Dermis blood vessel endothelial cell (primary cell): Measurements from ENCODE around the gene FAAP24. TPM values are rescaled to one million over a fixed set of nuclear protein-coding genes. Genes with fewer than 3 reads are reported as not detected.
A peak's percentile ranks its signal among the peaks of the same experiment; 100 is the strongest.
"Not testable (repeated sequence)": the region's sequence is repeated elsewhere in the genome, so short reads cannot be mapped to it uniquely, and the experiment has no call there.

Experiments
- DNase-seq: peaks from one replicate; pipeline ENCODE4 v3.0.0; 2010
- total RNA-seq: library from RNA; depleted of rRNA; stranded (reverse); fragments of >200 nt; gene quantifications from 2 replicates; pipeline ENCODE4 v1.2.3, GENCODE V29; 2014

Gene FAAP24
- total RNA-seq = 2.2 and 3.9 TPM in 2 replicates

DNA sequence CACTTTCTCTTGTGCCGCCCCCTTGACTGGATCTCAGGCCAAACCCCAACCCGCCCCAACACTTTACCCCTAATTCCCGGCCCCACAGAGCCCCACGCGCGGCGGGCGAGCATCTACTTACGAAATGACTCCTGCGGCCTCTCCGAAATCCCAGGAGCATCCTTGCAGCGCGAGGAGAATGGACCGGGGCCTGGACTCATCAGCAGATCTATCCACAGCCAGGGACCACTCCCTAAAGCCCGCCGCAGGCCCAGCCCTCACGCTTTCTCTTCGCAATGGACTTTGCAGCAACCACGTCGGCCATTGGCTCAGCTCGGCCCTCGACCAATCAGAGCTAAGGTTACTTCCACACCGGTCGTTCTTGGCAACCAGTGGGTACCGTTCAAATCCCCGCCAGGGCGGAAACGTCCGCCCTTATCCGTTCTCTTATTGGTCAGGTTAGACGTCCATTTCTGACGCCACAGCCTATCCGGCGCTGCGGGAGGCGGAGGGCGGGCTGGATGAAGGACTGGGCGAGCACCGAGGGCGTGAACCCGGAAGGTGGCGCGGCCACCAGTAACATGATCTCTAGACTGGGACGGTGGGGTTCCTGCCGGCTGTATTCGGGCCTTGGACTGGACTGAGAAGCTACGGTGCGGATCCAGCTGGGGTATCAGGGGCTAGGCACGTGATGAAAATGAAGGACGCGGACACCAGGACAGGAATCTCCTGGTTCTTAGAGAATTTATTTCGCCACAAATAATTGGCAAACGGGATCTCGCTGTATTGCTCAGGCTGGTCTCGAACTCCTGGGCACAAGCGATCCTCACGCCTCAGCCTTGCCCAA, at the start of gene FAAP24, which contains the start of gene CEP89:
Gene FAAP24 (plus strand): TSS at position 528 of the 826 bp plus-strand sequence. CDS start 955 bp downstream, outside the sequence.
Gene CEP89 (minus strand): TSS at position 244 of the 826 bp plus-strand sequence. CDS start 84 bp downstream, at position 160.
- peak; percentile 100 for DNase-seq

- DNase-seq = no peak
Measured at GRCh38 chr19:32924200-32924599, 47.8 kb upstream of the FAAP24 start.

DNA sequence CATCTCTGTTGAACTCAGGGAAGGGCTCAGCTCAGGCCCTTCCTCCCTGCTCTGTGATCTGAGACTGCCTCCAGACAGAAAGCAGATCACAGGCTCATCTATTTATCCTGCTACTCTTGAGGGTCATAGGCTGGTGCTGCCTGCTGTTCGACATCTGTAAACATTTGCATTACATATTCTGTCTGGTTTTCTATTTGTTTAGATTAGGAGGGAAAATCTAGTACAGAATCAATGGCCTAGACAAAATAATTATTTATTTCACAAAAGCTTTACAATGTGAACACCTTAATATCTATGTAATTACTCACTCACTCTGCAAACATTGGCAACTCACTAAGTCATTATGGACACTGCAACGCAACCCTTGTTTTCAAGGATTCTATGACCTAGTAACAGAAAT, 43.2 kb upstream of the FAAP24 start:
- no peak for DNase-seq

DNA sequence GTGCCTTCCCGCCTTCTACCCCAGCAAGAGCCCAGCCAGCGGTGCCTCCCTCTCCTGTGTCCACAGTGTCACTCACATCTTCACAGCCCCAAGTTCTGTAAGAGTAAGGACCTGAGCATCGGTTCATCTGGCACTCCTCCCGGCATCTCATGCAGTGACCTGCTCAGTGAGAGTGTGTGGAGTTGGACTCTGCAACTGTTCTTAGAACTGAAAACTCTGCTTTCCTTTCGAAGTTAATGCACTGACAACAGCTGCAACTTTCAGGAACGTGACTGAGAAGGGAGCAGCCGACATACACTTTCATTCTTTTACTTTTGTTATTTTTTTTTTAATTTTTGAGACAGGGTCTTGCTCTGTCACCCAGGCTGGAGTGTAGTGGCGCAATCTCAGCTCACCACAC, 41.5 kb upstream of the FAAP24 start:
- no peak for DNase-seq

DNA sequence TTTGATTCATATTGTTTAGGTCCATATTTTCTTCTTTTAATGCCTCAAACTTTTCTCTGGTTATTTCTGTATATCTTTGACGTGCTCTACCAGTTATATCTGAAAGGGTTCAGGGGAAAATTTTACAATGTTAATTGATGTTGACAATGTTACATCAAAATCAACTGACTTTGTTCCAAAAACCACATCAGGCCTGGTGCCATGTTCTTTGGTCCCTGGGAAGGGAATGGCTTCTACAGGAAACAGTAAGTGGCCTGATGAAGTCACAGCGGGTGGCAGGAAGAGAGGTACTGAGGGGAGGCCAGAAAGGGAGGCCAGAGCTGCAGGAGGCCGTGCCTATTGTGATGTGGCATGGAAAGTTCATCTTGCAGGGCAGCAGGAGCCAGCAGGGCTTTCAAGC, 38.5 kb upstream of the FAAP24 start:
- DNase-seq = no peak

DNA sequence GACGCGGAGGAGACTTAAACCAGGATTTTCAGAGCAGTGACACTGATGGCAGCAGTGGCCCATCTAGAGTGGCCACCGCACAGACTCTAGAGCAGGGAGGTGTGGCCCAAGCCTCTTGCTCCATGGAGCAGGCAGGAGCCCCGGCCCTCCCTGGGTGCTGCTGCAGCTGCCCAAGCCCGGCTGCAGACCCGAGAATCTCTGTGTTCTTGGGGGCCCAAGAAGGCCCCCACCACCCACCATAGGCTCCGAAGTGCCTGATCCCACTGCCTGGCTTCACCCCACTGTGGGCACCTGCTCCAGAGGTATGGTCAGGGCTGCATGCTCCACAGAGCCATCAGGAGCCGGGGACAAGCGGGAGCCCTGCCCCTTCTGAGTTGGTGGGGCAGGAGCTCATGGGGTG, 36.4 kb upstream of the FAAP24 start:
- DNase-seq = no peak

GRCh38 chr19:32936065-32936464, 36.0 kb upstream of the FAAP24 start:
- DNase-seq = no peak

GRCh38 chr19:32941273-32941672, 30.8 kb upstream of the FAAP24 start:
- DNase-seq = not testable (repeated sequence)

DNA sequence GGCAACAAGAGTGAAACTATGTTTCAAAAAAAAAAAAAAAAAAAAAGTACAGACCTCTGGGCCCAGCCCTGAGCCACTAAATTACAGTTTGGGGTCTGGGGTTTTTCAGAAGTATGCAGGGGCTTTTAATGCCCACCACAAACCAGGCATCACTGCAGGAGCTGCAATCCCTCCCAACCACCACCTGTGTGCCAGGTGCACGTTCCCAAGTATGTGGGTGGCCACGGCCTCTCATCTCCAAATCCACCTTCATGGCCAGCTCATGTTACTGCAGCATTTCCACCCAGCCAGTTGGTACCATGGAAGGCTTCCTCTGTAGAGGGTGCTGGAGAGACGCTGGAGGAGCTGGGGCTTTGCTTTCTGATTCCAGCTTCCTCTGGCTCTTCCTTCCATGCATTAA, 26.8 kb upstream of the FAAP24 start:
- no peak for DNase-seq

- no peak for DNase-seq
Measured at GRCh38 chr19:32966750-32967149, 5.3 kb upstream of the FAAP24 start.

- no peak for DNase-seq
Measured at GRCh38 chr19:32969549-32969948, 2.5 kb upstream of the FAAP24 start.

GRCh38 chr19:32971012-32971595, 938 bp upstream of the FAAP24 start:
- peak; percentile 5 for DNase-seq

DNA sequence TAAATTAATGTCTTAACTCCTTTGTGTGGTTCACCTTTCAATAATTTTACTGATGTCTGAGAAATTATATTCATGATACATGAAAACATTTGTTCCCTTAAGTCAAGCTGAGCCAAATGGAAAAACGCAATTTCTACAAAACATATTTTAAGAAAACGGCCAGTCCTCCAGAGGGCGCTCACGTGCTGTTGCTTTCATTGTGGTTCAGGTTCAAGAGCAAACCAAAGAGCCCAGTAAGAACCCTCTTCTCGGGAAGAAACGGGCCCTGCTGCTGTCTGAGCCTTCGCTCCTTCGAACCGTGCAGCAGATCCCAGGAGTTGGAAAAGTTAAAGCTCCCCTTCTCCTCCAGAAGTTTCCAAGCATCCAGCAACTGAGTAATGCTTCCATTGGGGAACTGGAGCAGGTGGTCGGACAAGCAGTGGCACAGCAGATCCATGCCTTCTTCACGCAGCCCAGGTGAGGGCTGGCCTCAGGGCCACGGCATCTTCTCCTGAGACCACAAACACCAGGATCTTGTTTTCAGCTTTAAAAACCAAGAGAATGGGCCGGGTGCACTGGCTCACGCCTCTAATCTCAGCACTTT, 4.3 kb downstream of the FAAP24 start:
- peak; percentile 81 for DNase-seq

- DNase-seq = no peak
Measured at GRCh38 chr19:32977280-32977679, 5.2 kb downstream of the FAAP24 start.

GRCh38 chr19:32977813-32978212, 5.8 kb downstream of the FAAP24 start:
- DNase-seq = not testable (repeated sequence)

- DNase-seq = peak; percentile 11
Measured at GRCh38 chr19:32979807-32980206, 7.8 kb downstream of the FAAP24 start.

DNA sequence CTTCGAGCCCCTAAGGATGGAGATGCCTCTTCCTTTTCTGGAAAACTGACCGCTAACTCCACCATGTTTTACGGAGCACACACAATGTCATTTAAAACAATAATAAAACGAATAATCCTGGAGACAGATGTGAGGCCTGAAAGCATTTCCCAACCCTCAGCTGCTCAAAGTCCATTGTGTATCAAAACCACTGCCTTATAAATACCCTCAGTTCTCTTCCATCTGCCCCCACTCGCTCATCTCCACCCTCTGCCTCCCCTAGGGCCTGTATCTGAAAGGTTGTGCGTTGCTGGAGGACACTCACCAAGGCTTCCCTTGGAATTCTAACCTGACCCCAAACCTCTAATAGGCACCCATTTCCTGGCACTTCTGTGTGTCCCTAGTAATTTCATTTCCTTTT, 10.4 kb downstream of the FAAP24 start:
- not testable (repeated sequence) for DNase-seq

- not testable (repeated sequence) for DNase-seq
Measured at GRCh38 chr19:32988254-32988653, 16.2 kb downstream of the FAAP24 start.

DNA sequence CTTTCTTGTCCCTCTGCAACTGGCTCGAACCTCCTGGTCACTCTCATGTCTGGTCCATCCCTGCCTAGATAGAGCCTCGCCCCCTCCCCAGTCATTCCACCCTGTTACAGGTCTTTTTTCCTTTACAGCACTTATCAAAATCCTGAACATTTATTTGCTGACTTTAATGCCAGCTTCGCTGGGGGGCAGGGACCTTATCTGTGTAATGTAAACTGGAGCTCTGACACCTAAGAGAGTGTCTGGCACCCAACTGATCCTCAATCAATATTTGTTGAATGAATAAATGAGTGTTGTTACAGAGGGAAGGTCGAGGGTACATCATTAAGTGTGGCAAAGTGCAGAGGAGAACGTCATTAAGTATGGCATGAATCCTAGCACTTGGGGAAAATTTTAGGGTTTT, 16.7 kb downstream of the FAAP24 start:
- DNase-seq = no peak

- DNase-seq = not testable (repeated sequence)
Measured at GRCh38 chr19:32995966-32996365, 23.9 kb downstream of the FAAP24 start.

GRCh38 chr19:32997061-32997464, 25.0 kb downstream of the FAAP24 start:
- DNase-seq = not testable (repeated sequence)

GRCh38 chr19:32997716-32998355, 25.8 kb downstream of the FAAP24 start:
- DNase-seq = no peak

GRCh38 chr19:32998722-32999121, 26.7 kb downstream of the FAAP24 start:
- no peak for DNase-seq
